Testis (tissue), 2 donors: ENCODE results near the gene APOBEC2.

Source experiments
- CTCF ChIP-seq, 3 experiments: fragments of 450-650 bp in 2 of 3; fragments of 200-600 bp in 1 of 3; sonication (generic) in 1 of 3; IDR thresholded peaks; one replicate each; pipeline ENCODE4 v1.5.1; 2016 to 2019; ENCODE audit warnings: antibody characterized with exemption in 3 of 3, mild to moderate bottlenecking in 2 of 3, moderate library complexity in 1 of 3
- POLR2A ChIP-seq: fragments of 450-650 bp; IDR thresholded peaks from one replicate; pipeline ENCODE4 v1.6.1; 2017; ENCODE audit warnings: antibody characterized with exemption, mild to moderate bottlenecking, moderate library complexity

GRCh38 chr6:41049521-41049920, 3.5 kb upstream of the APOBEC2 start:
- TF ChIP-seq CTCF (IDR thresholded peaks at IDR 0.05), result no peak
- TF ChIP-seq POLR2A, result no peak
